Mammary epithelial cell (primary cell): ENCODE results near the gene ARRDC5.

Source experiments
- CTCF ChIP-seq, 2 donors: IDR thresholded peaks in 1 of 2; conservative IDR thresholded peaks in 1 of 2; 2 replicates each; pipeline ENCODE4 v1.5.1; 2011 to 2012; ENCODE audit warnings: inconsistent platforms in 2 of 2, low read length in 2 of 2, mild to moderate bottlenecking in 2 of 2, control low read depth in 1 of 2, low read depth in 1 of 2; ENCODE audit not compliant: insufficient read depth in 1 of 2; ENCODE audit errors: extremely low read depth in 1 of 2
- EZH2 ChIP-seq: IDR thresholded peaks from 2 replicates; pipeline ENCODE4 v1.6.1; 2012; ENCODE audit warnings: low read length, inconsistent platforms, borderline replicate concordance

DNA sequence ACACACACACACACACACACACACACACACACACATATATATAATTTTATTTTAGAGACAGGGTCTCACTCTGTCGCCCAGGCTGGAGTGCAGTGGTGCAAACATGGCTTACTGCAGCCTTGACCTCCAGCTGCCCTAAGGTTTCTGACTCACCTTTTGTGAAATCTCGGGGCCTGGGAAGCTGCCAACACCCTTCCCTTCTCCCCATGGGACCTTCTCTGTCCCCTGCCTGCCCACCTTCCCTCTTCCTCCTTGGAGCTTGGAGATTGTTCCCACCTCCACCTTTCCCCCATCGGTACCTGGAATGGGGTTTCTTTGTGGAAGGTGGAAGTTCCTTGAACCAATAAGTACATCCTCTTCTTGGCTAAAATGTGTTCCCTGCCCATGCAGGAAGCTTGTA lies 6.3 kb downstream of the ARRDC5 start:
- TF ChIP-seq CTCF (conservative IDR thresholded peaks at IDR 0.05 in 1 of 2, IDR thresholded peaks at IDR 0.05 in 1 of 2; ENCODE audit: extremely low read depth in 1 of 2, insufficient read depth in 1 of 2, low read depth in 1 of 2, low read length in 2 of 2) (no peak), EZH2 (no peak)
